ENCODE data around the gene P2RX3. TPM values are rescaled to one million over a fixed set of nuclear protein-coding genes. Genes with fewer than 3 reads are reported as not detected.

P2RX3 gene
- total and polyA plus RNA-seq, 10 of the 15 experiments (the other 5 are each of a cell fraction or from before 2014, with no cell fraction given) = 0.05 to 0.12 TPM; not detected in 8

DNA sequence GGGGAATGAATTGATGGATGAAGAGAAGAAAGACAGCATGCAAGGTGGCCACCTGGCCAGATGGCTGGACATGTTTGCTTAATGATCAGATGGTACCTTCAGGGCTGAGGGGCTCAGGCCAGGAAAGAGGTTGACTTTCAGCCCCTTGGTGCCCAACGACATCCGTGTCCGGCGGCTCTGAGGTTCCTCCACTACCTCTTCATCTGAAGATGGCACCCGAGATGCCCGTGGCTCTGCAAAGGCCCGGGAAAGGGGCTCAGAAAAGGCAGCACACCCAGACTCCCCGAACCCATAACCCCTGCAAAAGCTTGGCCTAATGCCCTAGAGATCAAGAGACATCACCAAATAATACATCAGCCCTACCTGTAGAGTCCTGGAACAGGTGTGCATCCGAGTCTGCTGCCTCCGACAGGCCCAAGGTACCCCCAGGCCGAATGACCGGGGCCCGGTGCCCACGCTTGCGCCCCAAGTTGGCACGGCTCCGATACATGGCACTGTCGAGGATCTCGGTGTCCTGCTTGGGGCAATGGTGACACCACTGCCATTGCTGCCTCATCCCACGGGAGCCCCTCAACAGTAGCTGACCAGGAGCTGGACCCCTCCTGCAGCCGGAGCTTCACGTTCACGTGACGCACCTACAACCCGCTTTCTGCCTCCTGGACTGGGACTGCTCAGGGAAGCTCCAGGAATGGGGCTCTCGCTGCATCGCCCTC, 36.3 kb upstream of the P2RX3 start (continued):
- TF ChIP-seq PAX8 (IDR thresholded peaks at IDR 0.05) (no peak), NR2C1 (IDR thresholded peaks at IDR 0.05) (no peak), BACH1 (IDR thresholded peaks at IDR 0.05; ENCODE audit: borderline replicate concordance) (no peak), WRNIP1 (IDR thresholded peaks at IDR 0.05; ENCODE audit: borderline replicate concordance, low read depth, low read length) (no peak), NBN (IDR thresholded peaks at IDR 0.05) (no peak), ASH2L (IDR thresholded peaks at IDR 0.05; ENCODE audit: borderline replicate concordance, low read depth) (no peak), KLF5 (IDR thresholded peaks at IDR 0.05; ENCODE audit: partially characterized antibody) (no peak)
- TF ChIP-seq, protein P1, sequence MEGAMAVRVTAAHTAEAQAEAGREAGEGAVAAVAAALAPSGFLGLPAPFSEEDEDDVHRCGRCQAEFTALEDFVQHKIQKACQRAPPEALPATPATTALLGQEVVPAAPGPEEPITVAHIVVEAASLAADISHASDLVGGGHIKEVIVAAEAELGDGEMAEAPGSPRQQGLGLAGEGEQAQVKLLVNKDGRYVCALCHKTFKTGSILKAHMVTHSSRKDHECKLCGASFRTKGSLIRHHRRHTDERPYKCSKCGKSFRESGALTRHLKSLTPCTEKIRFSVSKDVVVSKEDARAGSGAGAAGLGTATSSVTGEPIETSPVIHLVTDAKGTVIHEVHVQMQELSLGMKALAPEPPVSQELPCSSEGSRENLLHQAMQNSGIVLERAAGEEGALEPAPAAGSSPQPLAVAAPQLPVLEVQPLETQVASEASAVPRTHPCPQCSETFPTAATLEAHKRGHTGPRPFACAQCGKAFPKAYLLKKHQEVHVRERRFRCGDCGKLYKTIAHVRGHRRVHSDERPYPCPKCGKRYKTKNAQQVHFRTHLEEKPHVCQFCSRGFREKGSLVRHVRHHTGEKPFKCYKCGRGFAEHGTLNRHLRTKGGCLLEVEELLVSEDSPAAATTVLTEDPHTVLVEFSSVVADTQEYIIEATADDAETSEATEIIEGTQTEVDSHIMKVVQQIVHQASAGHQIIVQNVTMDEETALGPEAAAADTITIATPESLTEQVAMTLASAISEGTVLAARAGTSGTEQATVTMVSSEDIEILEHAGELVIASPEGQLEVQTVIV (IDR thresholded peaks at IDR 0.05; ENCODE audit: borderline replicate concordance, partially characterized antibody) = no peak

DNA sequence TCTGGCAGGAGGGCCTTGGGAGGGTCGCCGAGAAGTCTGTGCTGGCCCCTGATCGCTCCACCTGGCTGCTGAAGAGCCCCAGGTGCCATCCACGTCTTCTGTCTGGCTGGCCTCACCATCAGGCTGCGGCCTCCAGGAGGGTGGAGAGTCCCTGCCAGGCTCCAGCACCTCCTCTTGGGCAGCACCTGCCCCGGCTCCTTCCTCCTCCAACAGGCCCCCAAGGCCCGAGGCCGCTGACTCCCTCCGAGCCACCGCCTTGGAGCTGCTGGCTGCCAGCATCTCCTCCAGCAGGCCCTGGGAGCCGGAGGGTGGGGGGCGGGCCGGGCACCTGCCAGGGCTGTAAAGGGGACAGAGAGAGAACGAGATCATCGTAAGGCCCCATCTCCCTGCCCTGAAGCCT, 35.7 kb upstream of the P2RX3 start:
- Histone ChIP-seq H3K9ac (ENCODE audit: control insufficient read depth, insufficient read depth, low read length) (no peak overlapping the region), H3K27me3 (replicated peaks in 1 of 2; ENCODE audit: control insufficient read depth in 2 of 2, insufficient read depth in 2 of 2, low read length in 1 of 2) (no peaks in the 10 kb centered on the region), H3K4me1 (ENCODE audit: control insufficient read depth, insufficient read depth, low read length) (0 out of 2 replicates have a peak, but pooled peaks cover 3% of the 10 kb centered on the region), H3K36me3 (ENCODE audit: control insufficient read depth in 2 of 2, insufficient read depth in 2 of 2, low read length in 1 of 2) (no peaks in the 10 kb centered on the region; a peak in 2 of 4 replicates), H3K27ac (ENCODE audit: control insufficient read depth, insufficient read depth) (no peak overlapping the region), H3K4me3 (no peak overlapping the region), H3K9me3 (replicated peaks; ENCODE audit: control insufficient read depth, insufficient read depth, low read length) (no peaks in the 10 kb centered on the region; the same call in 2 of the 3 replicates), H2AFZ (ENCODE audit: control insufficient read depth, low read depth, low read length) (no peak overlapping the region), H3K4me2 (ENCODE audit: control insufficient read depth, insufficient read depth) (no peak overlapping the region), H4K20me1 (ENCODE audit: control insufficient read depth, insufficient read depth) (no peaks in the 10 kb centered on the region), H3K79me2 (ENCODE audit: control insufficient read depth, insufficient read depth, low read length) (no peaks in the 10 kb centered on the region)
- no TSS peak for BruUV-seq (replicated peaks)
- no peak for DNase-seq (ENCODE audit: low read depth, low spot score)
- intact Hi-C loops (cut with micrococcal nuclease; ENCODE audit: unreplicated experiment) = no loop called here
- WGBS (ENCODE audit: insufficient coverage, insufficient replicate concordance, low lambda C conversion rate, missing lambda C conversion rate) = 82% methylated on average over 11 of the region's 15 CpGs
- CTCF ChIA-PET = no interaction called here
- no peak for TF ChIP-seq RB1 (IDR thresholded peaks at IDR 0.05; ENCODE audit: borderline replicate concordance)
- TF ChIP-seq, protein P1 (IDR thresholded peaks at IDR 0.05; ENCODE audit: borderline replicate concordance, partially characterized antibody) = no peak
- no peak for TF ChIP-seq HDAC6 (IDR thresholded peaks at IDR 0.05; ENCODE audit: unreplicated experiment)
- no peak for TF ChIP-seq CBX3 (IDR thresholded peaks at IDR 0.05; ENCODE audit: borderline replicate concordance, low read depth)
- TF ChIP-seq TAF1 (IDR thresholded peaks at IDR 0.05; ENCODE audit: borderline replicate concordance, low read depth, low read length) = no peak
- TF ChIP-seq ZNF217 (IDR thresholded peaks at IDR 0.05) = no peak
- TF ChIP-seq RCOR1 (conservative IDR thresholded peaks at IDR 0.05; ENCODE audit: low read depth, low read length) = no peak
- no peak for TF ChIP-seq MEF2A (IDR thresholded peaks at IDR 0.05; ENCODE audit: insufficient read depth, low read depth, low read length)
- no peak for TF ChIP-seq NFYA (IDR thresholded peaks at IDR 0.05; ENCODE audit: borderline replicate concordance, low read depth, low read length)
- no peak for TF ChIP-seq SMARCA5 (IDR thresholded peaks at IDR 0.05)
- no peak for TF ChIP-seq TCF12 (IDR thresholded peaks at IDR 0.05; ENCODE audit: low read depth, low read length)
- no peak for TF ChIP-seq BHLHE40 (IDR thresholded peaks at IDR 0.05; ENCODE audit: borderline replicate concordance in 1 of 2, low read depth in 2 of 2, low read length in 1 of 2)
- no peak for TF ChIP-seq RBBP5 (conservative IDR thresholded peaks at IDR 0.05)
- no peak for TF ChIP-seq CBFB (IDR thresholded peaks at IDR 0.05; ENCODE audit: low read depth)
- TF ChIP-seq KLF5 (IDR thresholded peaks at IDR 0.05; ENCODE audit: partially characterized antibody) = no peak
- SMC1A ChIA-PET (ENCODE audit: uncharacterized antibody, unreplicated experiment) = no interaction called here
- in situ Hi-C loops (cut with MboI) = no loop called here
- RAD21 ChIA-PET (ENCODE audit: unreplicated experiment) = no interaction called here
- no peak for FAIRE-seq
- no peak for ATAC-seq
- POLR2A ChIA-PET = no interaction called here
